Gastrocnemius medialis (tissue), 4 donors: ENCODE data around the gene CHD6.

Source experiments
- CTCF ChIP-seq, 5 experiments: fragments of 450-650 bp in 3 of 5; fragments of 200-600 bp in 2 of 5; sonication (generic) in 2 of 5; IDR thresholded peaks in 4 of 5; conservative IDR thresholded peaks in 1 of 5; 1 replicate in 4 of 5; 2 replicates in 1 of 5; pipeline ENCODE4 v1.5.1; 2016 to 2019; ENCODE audit warnings: antibody characterized with exemption in 5 of 5, mild to moderate bottlenecking in 3 of 5, moderate library complexity in 3 of 5
- POLR2A ChIP-seq, 2 donors: fragments of 450-650 bp; IDR thresholded peaks; one replicate each; pipeline ENCODE4 v1.6.1; 2017; ENCODE audit warnings: antibody characterized with exemption in 2 of 2, mild to moderate bottlenecking in 2 of 2, moderate library complexity in 2 of 2

GRCh38 chr20:41657655-41658054 lies 39.5 kb upstream of the CHD6 start:
- TF ChIP-seq CTCF (IDR thresholded peaks at IDR 0.05 in 4 of 5, conservative IDR thresholded peaks at IDR 0.05 in 1 of 5) = no peak
- no peak for TF ChIP-seq POLR2A (IDR thresholded peaks at IDR 0.05)
